HepG2 (cell line): ENCODE results near the gene SLC19A1. TPM values are rescaled to one million over a fixed set of nuclear protein-coding genes. Genes with fewer than 3 reads are reported as not detected.

Experiments
- ATF5 ChIP-seq: sonication (generic); formaldehyde crosslinking; IDR thresholded peaks from 2 replicates; pipeline ENCODE4 v1.4.0; 2020; ENCODE audit warnings: mild to moderate bottlenecking, low read depth, missing genetic modification reagents
- ATRX ChIP-seq: sonication (generic); formaldehyde crosslinking; IDR thresholded peaks from 2 replicates; pipeline ENCODE4 v1.4.0; 2020; ENCODE audit warnings: missing genetic modification reagents, borderline replicate concordance
- DR1 ChIP-seq: sonication (generic); formaldehyde crosslinking; IDR thresholded peaks from 2 replicates; pipeline ENCODE4 v1.8.0; 2021; ENCODE audit warnings: mild to moderate bottlenecking, missing genetic modification reagents, inconsistent platforms
- HDAC6 ChIP-seq: fragments of 200-600 bp; sonication (generic); IDR thresholded peaks from 2 replicates; pipeline ENCODE4 v1.7.0; 2017; ENCODE audit warnings: mild to moderate bottlenecking, antibody characterized with exemption, low read length, low read depth
- KDM2A ChIP-seq: sonication (generic); formaldehyde crosslinking; IDR thresholded peaks from 2 replicates; pipeline ENCODE4 v1.4.0; 2020; ENCODE audit warnings: low read depth, missing genetic modification reagents, borderline replicate concordance
- NFKBIZ ChIP-seq: IDR thresholded peaks from 2 replicates; pipeline ENCODE4 v1.6.1; 2018; ENCODE audit warnings: missing genetic modification reagents, missing compliant biosample characterization
- SMYD3 ChIP-seq: sonication (generic); formaldehyde crosslinking; IDR thresholded peaks from 2 replicates; pipeline ENCODE4 v1.8.1; 2023; ENCODE audit warnings: mild to moderate bottlenecking, missing genetic modification reagents
- SP1 ChIP-seq, 2 experiments: fragments of 450-650 bp in 1 of 2; sonication (generic) in 1 of 2; formaldehyde crosslinking in 1 of 2; IDR thresholded peaks; 2 replicates each; pipeline versions ENCODE4 v1.4.0 to v1.6.1; 2016 to 2020; ENCODE audit warnings: missing genetic modification reagents in 1 of 2
- ZFP37 ChIP-seq: sonication (generic); formaldehyde crosslinking; IDR thresholded peaks from 2 replicates; pipeline ENCODE4 v1.4.0; 2020; ENCODE audit warnings: missing genetic modification reagents, borderline replicate concordance
- ZNF468 ChIP-seq: sonication (generic); formaldehyde crosslinking; IDR thresholded peaks from 2 replicates; pipeline ENCODE4 v1.8.0; 2022; ENCODE audit warnings: mild to moderate bottlenecking, moderate library complexity, missing genetic modification reagents
- ZNF761 ChIP-seq: sonication (generic); formaldehyde crosslinking; conservative IDR thresholded peaks from 2 replicates; pipeline ENCODE4 v1.4.0; 2020; ENCODE audit warnings: mild to moderate bottlenecking, missing genetic modification reagents
- polyA plus RNA-seq, 8 experiments: library from polyadenylated mRNA; depleted of rRNA in 3 of 8; stranded (reverse) in 7 of 8; unstranded in 1 of 8; fragments of >200 nt; fragmentation: Illumina TruSeq in 4 of 8; extraction: Trizol in 4 of 8; gene quantifications; 2 replicates each; pipeline versions ENCODE4 v1.2.1 to v1.2.3, GENCODE V29; 2011 to 2016; ENCODE audit warnings: low read depth in 4 of 8, missing spikeins in 1 of 8, mixed read lengths in 1 of 8; ENCODE audit not compliant: insufficient read depth in 1 of 8
- total RNA-seq, 5 experiments: library from RNA; depleted of rRNA; stranded (reverse); fragments of >200 nt; fragmentation: Illumina TruSeq; extraction: Trizol; gene quantifications; 2 replicates each; pipeline ENCODE4 v1.2.3, GENCODE V29; 2016; ENCODE audit warnings: low read depth in 1 of 5
- TF ChIP-seq, protein P1 (sequence below): sonication (generic); formaldehyde crosslinking; IDR thresholded peaks from 2 replicates; pipeline ENCODE4 v1.8.1; 2023; ENCODE audit warnings: mild to moderate bottlenecking, missing genetic modification reagents
- TF ChIP-seq, protein P2 (sequence below): sonication (generic); formaldehyde crosslinking; IDR thresholded peaks from 2 replicates; pipeline ENCODE4 v1.4.0; 2020; ENCODE audit warnings: mild to moderate bottlenecking, missing genetic modification reagents

Gene SLC19A1
- total and polyA plus RNA-seq, 2 of the 13 experiments (the other 11 are each of a cell fraction or from before 2014, with no cell fraction given) = 21.8 to 23.0 TPM

DNA sequence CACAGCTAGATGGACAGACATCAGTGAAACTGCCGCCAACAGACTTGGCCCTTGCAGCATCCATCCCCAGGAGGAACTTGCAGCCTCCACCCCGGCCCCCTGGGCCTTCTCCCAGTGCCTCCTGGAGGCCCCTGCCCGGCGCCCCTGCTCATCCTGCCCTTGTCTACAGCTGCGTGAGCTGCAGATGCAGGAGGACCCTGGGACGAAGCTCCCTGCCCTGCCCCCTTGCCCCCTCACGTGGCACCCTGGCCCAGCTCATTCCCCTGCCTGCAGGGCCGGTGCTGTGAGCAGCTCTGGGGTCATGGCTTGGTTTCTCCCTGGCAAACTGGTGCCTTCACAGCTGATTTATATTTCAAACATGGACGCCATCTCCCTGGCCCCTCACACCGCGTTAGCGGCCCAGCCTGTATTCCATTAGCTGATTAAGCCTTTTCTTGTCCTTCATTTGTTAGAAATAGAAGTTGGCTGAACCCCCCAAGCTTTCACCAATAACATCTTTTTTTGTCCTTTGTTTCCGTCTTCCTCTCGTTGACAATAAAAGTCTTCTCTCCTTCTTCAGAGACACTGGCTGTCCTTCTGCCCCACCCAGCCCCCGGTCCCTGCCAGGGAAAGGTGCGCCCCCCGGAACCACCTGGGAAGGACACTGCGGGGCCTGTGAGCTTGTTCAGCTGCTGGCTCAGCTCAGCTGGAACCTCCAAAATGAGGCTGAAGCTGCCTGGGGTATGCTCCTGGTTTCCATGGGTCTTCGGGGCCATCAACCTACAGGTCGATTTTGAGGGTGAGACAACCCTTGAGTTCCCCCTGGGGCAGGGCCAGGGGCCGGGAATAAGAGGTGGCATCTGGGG, 34.0 kb upstream of the SLC19A1 start (continued):
- TF ChIP-seq KDM2A (CRISPR knock-in tag) (no peak), SMYD3 (no peak), HDAC6 (no peak), ATRX (CRISPR knock-in tag) (no peak), NFKBIZ (CRISPR knock-in tag) (no peak), ATF5 (CRISPR knock-in tag) (no peak), DR1 (CRISPR knock-in tag) (no peak), ZFP37 (no peak), ZNF468 (CRISPR knock-in tag) (no peak), SP1 (IDR thresholded peaks at IDR 0.05) (no peak), SP1 (CRISPR knock-in tag; IDR thresholded peaks at IDR 0.05) (no peak), ZNF761 (no peak)
- TF ChIP-seq, protein P1, sequence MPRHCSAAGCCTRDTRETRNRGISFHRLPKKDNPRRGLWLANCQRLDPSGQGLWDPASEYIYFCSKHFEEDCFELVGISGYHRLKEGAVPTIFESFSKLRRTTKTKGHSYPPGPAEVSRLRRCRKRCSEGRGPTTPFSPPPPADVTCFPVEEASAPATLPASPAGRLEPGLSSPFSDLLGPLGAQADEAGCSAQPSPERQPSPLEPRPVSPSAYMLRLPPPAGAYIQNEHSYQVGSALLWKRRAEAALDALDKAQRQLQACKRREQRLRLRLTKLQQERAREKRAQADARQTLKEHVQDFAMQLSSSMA (CRISPR knock-in tag) = no peak
- TF ChIP-seq, protein P2, sequence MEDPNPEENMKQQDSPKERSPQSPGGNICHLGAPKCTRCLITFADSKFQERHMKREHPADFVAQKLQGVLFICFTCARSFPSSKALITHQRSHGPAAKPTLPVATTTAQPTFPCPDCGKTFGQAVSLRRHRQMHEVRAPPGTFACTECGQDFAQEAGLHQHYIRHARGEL (CRISPR knock-in tag) = no peak
- TF ChIP-seq, all 625 proteins: peak for 0
